ENCODE data around the gene CBR4.

GRCh38 chr4:169052594-169052945 lies 42.5 kb upstream of the CBR4 start:
- TF ChIP-seq CTCF (IDR thresholded peaks at IDR 0.05), result no peak
- TF ChIP-seq NR2C2 (CRISPR knock-in tag; IDR thresholded peaks at IDR 0.05), result no peak

Measured in WTC11 (cell line).